Liver (tissue), 9 donors: Measurements from ENCODE around the gene NAV2. TPM values are rescaled to one million over a fixed set of nuclear protein-coding genes. Genes with fewer than 3 reads are reported as not detected.
A peak's percentile ranks its signal among the peaks of the same experiment; 100 is the strongest.

ENCODE experiments used
- DNase-seq: peaks from one replicate; pipeline ENCODE4 v3.0.0-alpha.2; 2017; ENCODE audit warnings: low spot score
- H3K27ac ChIP-seq, 2 donors: one replicate each; pipeline ENCODE4 v1.7.0; 2013; ENCODE audit warnings: inconsistent platforms in 2 of 2, low read length in 2 of 2, control low read depth in 1 of 2, low read depth in 1 of 2, mild to moderate bottlenecking in 1 of 2
- H3K27me3 ChIP-seq, 4 donors: one replicate each; pipeline versions ENCODE4 v1.6.1 to v1.7.0; 2013; ENCODE audit warnings: low read length in 3 of 4, inconsistent platforms in 1 of 4, mild to moderate bottlenecking in 1 of 4, moderate library complexity in 1 of 4; ENCODE audit not compliant: control insufficient read depth in 4 of 4, insufficient read depth in 4 of 4
- H3K36me3 ChIP-seq, 4 donors: one replicate each; pipeline versions ENCODE4 v1.6.1 to v1.7.0; 2013; ENCODE audit warnings: low read length in 3 of 4, mild to moderate bottlenecking in 3 of 4, low read depth in 1 of 4, moderate library complexity in 1 of 4; ENCODE audit not compliant: control insufficient read depth in 4 of 4, insufficient read depth in 3 of 4
- H3K4me1 ChIP-seq, 4 donors: one replicate each; pipeline versions ENCODE4 v1.6.1 to v1.7.0; 2013; ENCODE audit warnings: low read length in 3 of 4, mild to moderate bottlenecking in 3 of 4, moderate library complexity in 1 of 4; ENCODE audit not compliant: control insufficient read depth in 4 of 4, insufficient read depth in 4 of 4
- H3K4me3 ChIP-seq, 3 donors: one replicate each; pipeline versions ENCODE4 v1.6.1 to v1.7.0; 2013; ENCODE audit warnings: low read length in 3 of 3, control low read depth in 1 of 3, low read depth in 1 of 3, mild to moderate bottlenecking in 1 of 3
- H3K9ac ChIP-seq, 2 donors: one replicate each; pipeline ENCODE4 v1.7.0; 2013; ENCODE audit warnings: low read length in 2 of 2, mild to moderate bottlenecking in 2 of 2, moderate library complexity in 2 of 2, control low read depth in 1 of 2, low read depth in 1 of 2
- H3K9me3 ChIP-seq, 4 donors: one replicate each; pipeline versions ENCODE4 v1.6.1 to v1.7.0; 2013; ENCODE audit warnings: low read length in 3 of 4; ENCODE audit not compliant: control insufficient read depth in 4 of 4
- ATF3 ChIP-seq: IDR thresholded peaks from 2 replicates; pipeline ENCODE4 v1.6.1; 2016; ENCODE audit warnings: antibody characterized with exemption
- CTCF ChIP-seq: fragments of 150-350 bp; IDR thresholded peaks from 2 replicates; pipeline ENCODE4 v1.5.1; 2017; ENCODE audit warnings: improper control_type of control experiment, low read depth, low read length; ENCODE audit not compliant: missing input control
- EGR1 ChIP-seq, 2 donors: IDR thresholded peaks; 2 replicates each; pipeline ENCODE4 v1.6.1; 2016 to 2018; ENCODE audit warnings: antibody characterized with exemption in 2 of 2, low read depth in 2 of 2
- FOXA1 ChIP-seq: IDR thresholded peaks from 2 replicates; pipeline ENCODE4 v1.6.1; 2016; ENCODE audit warnings: antibody characterized with exemption
- FOXA2 ChIP-seq: IDR thresholded peaks from 2 replicates; pipeline ENCODE4 v1.6.1; 2016; ENCODE audit warnings: antibody characterized with exemption
- GABPA ChIP-seq, 2 donors: IDR thresholded peaks in 1 of 2; conservative IDR thresholded peaks in 1 of 2; 2 replicates each; pipeline ENCODE4 v1.6.1; 2016; ENCODE audit warnings: antibody characterized with exemption in 2 of 2, mild to moderate bottlenecking in 1 of 2, moderate library complexity in 1 of 2
- HNF4A ChIP-seq, 2 donors: conservative IDR thresholded peaks; 2 replicates each; pipeline ENCODE4 v1.6.1; 2016; ENCODE audit warnings: antibody characterized with exemption in 2 of 2, mild to moderate bottlenecking in 2 of 2
- JUND ChIP-seq, 2 donors: IDR thresholded peaks; 2 replicates each; pipeline ENCODE4 v1.6.1; 2016; ENCODE audit warnings: antibody characterized with exemption in 2 of 2
- MAX ChIP-seq: IDR thresholded peaks from 2 replicates; pipeline ENCODE4 v1.6.1; 2016; ENCODE audit warnings: antibody characterized with exemption
- RXRA ChIP-seq, 2 donors: IDR thresholded peaks; 2 replicates each; pipeline ENCODE4 v1.6.1; 2017 to 2018; ENCODE audit warnings: antibody characterized with exemption in 2 of 2, mild to moderate bottlenecking in 1 of 2
- SP1 ChIP-seq: IDR thresholded peaks from 2 replicates; pipeline ENCODE4 v1.6.1; 2018; ENCODE audit warnings: antibody characterized with exemption, mild to moderate bottlenecking
- TAF1 ChIP-seq: conservative IDR thresholded peaks from 2 replicates; pipeline ENCODE4 v1.6.1; 2016; ENCODE audit warnings: antibody characterized with exemption, mild to moderate bottlenecking
- YY1 ChIP-seq: IDR thresholded peaks from 2 replicates; pipeline ENCODE4 v1.6.1; 2016; ENCODE audit warnings: antibody characterized with exemption, mild to moderate bottlenecking
- ZBTB33 ChIP-seq: IDR thresholded peaks from 2 replicates; pipeline ENCODE4 v1.6.1; 2016; ENCODE audit warnings: antibody characterized with exemption
- WGBS: extraction: QIAGEN DNeasy Blood & Tissue Kit; methylation state at CpG from one replicate; pipeline ENCODE4 v1.1.7; 2013; 5-methylcytosine and 5-hydroxymethylcytosine counted together
- polyA plus RNA-seq, 2 donors: library from polyadenylated mRNA; stranded (reverse) in 1 of 2; unstranded in 1 of 2; fragments of 200-250 nt in 1 of 2; fragments of >200 nt in 1 of 2; fragmentation: Nextera tagmentation in 1 of 2; extraction: Ambion mirVana in 1 of 2; gene quantifications; one replicate each; pipeline versions ENCODE4 v1.2.1 to v1.2.3, GENCODE V29; 2013 to 2015
- total RNA-seq, 2 donors: library from RNA; depleted of rRNA; stranded (reverse); fragments of >200 nt; gene quantifications; one replicate each; pipeline ENCODE4 v1.2.3, GENCODE V29; 2014
- donor health status: healthy.
- donor health status: healthy.
- donor health status: healthy.
- donor health status: healthy.
- donor health status: healthy.

NAV2 gene
- total and polyA plus RNA-seq, 4 donors, result 6.3 to 20.5 (median 11.6) TPM

GRCh38 chr11:19919050-19919561 lies 206.5 kb downstream of the NAV2 start:
- peaks cover 0 to 2% (median 0%) of the 10 kb centered on the region in 4 donors for H3K36me3 ChIP-seq
- no peaks in the 10 kb centered on the region for H3K27me3 ChIP-seq
- H3K27ac ChIP-seq, result peak overlapping the region; percentile 23 to 61
- 74% methylated on average over 7 of the region's 7 CpGs for WGBS
- no peak overlapping the region for H3K9ac ChIP-seq
- peak; percentile 51 to 88 for TF ChIP-seq RXRA (IDR thresholded peaks at IDR 0.05)
- peak; percentile 50 for TF ChIP-seq MAX
- peak; percentile 28 to 79 for TF ChIP-seq HNF4A (conservative IDR thresholded peaks at IDR 0.05)
- TF ChIP-seq SP1, result peak; percentile 44
- TF ChIP-seq EGR1 (IDR thresholded peaks at IDR 0.05; ENCODE audit: low read depth in 2 of 2), result peak in 1 of 2 donors; percentile 26
- no peak for TF ChIP-seq TAF1
- TF ChIP-seq ZBTB33, result peak; percentile 30
- TF ChIP-seq JUND (IDR thresholded peaks at IDR 0.05), result peak in 1 of 2 donors; percentile 92
- no peak for TF ChIP-seq CTCF
- TF ChIP-seq YY1, result peak; percentile 53
- peak; percentile 45 for TF ChIP-seq FOXA2
- no peak for TF ChIP-seq GABPA (IDR thresholded peaks at IDR 0.05 in 1 of 2, conservative IDR thresholded peaks at IDR 0.05 in 1 of 2)
- peak; percentile 49 for TF ChIP-seq FOXA1
- no peak for TF ChIP-seq ATF3
- DNase-seq, result no peak
- H3K4me1 ChIP-seq, result peaks cover 0 to 6% (median 3%) of the 10 kb centered on the region in 4 donors
- H3K4me3 ChIP-seq, result no peak overlapping the region
- H3K9me3 ChIP-seq, result no peaks in the 10 kb centered on the region

- H3K36me3 ChIP-seq, result peaks cover 0 to 2% (median 0%) of the 10 kb centered on the region in 4 donors
- no peak overlapping the region for H3K27ac ChIP-seq
- TF ChIP-seq MAX, result no peak
- DNase-seq, result no peak
- H3K9me3 ChIP-seq, result no peaks in the 10 kb centered on the region
- peaks cover 0 to 10% (median 3%) of the 10 kb centered on the region in 4 donors for H3K4me1 ChIP-seq
- H3K4me3 ChIP-seq, result no peak overlapping the region
- WGBS, result 59% methylated on average over 2 of the region's 2 CpGs
- no peak overlapping the region for H3K9ac ChIP-seq
- H3K27me3 ChIP-seq, result no peaks in the 10 kb centered on the region
These were observed 208.3 kb downstream of the NAV2 start for GRCh38 chr11:19920982-19921381.
